Measurements from ENCODE around the gene BCL11B.

BCL11B gene

GRCh38 chr14:99157246-99157645 lies 114.8 kb downstream of the BCL11B start:
- H3K27me3 ChIP-seq (ENCODE audit: control insufficient read depth in 1 of 2, insufficient read depth in 2 of 2, low read length in 2 of 2) = no peaks in the 10 kb centered on the region
- H3K9ac ChIP-seq (ENCODE audit: low read depth in 1 of 2, low read length in 2 of 2) = no peak overlapping the region
- H3K9me3 ChIP-seq (ENCODE audit: control insufficient read depth in 1 of 2, low read length in 2 of 2) = no peaks in the 10 kb centered on the region
- no peaks in the 10 kb centered on the region for H3K4me1 ChIP-seq (ENCODE audit: control insufficient read depth in 1 of 2, insufficient read depth in 2 of 2, low read length in 2 of 2)
- no peaks in the 10 kb centered on the region for H3K36me3 ChIP-seq (ENCODE audit: control insufficient read depth in 1 of 2, insufficient read depth in 2 of 2, low read length in 2 of 2)
- H3K4me3 ChIP-seq (ENCODE audit: low read depth in 1 of 2, low read length in 2 of 2) = no peak overlapping the region
- H3K27ac ChIP-seq (ENCODE audit: low read depth, low read length) = no peak overlapping the region

- H3K9ac ChIP-seq (ENCODE audit: low read depth in 1 of 2, low read length in 2 of 2) = no peak overlapping the region
- no peak overlapping the region for H3K4me3 ChIP-seq (ENCODE audit: low read depth in 1 of 2, low read length in 2 of 2)
- H3K27ac ChIP-seq (ENCODE audit: low read depth, low read length) = no peak overlapping the region
Measured at GRCh38 chr14:99156814-99157213, 115.2 kb downstream of the BCL11B start.

GRCh38 chr14:99156090-99156425 lies 115.9 kb downstream of the BCL11B start:
- H3K27me3 ChIP-seq (ENCODE audit: control insufficient read depth in 1 of 2, insufficient read depth in 2 of 2, low read length in 2 of 2) = no peaks in the 10 kb centered on the region
- H3K9ac ChIP-seq (ENCODE audit: low read depth in 1 of 2, low read length in 2 of 2) = no peak overlapping the region
- no peaks in the 10 kb centered on the region for H3K9me3 ChIP-seq (ENCODE audit: control insufficient read depth in 1 of 2, low read length in 2 of 2)
- no peaks in the 10 kb centered on the region for H3K36me3 ChIP-seq (ENCODE audit: control insufficient read depth in 1 of 2, insufficient read depth in 2 of 2, low read length in 2 of 2)
- no peaks in the 10 kb centered on the region for H3K4me1 ChIP-seq (ENCODE audit: control insufficient read depth in 1 of 2, insufficient read depth in 2 of 2, low read length in 2 of 2)
- no peak overlapping the region for H3K27ac ChIP-seq (ENCODE audit: low read depth, low read length)
- no peak overlapping the region for H3K4me3 ChIP-seq (ENCODE audit: low read depth in 1 of 2, low read length in 2 of 2)

More at GRCh38 chr14:99156814-99157213, 115.2 kb downstream of the BCL11B start:
- Histone ChIP-seq H3K36me3 (ENCODE audit: control insufficient read depth in 1 of 2, insufficient read depth in 2 of 2, low read length in 2 of 2) (no peaks in the 10 kb centered on the region), H3K9me3 (ENCODE audit: control insufficient read depth in 1 of 2, low read length in 2 of 2) (no peaks in the 10 kb centered on the region), H3K4me1 (ENCODE audit: control insufficient read depth in 1 of 2, insufficient read depth in 2 of 2, low read length in 2 of 2) (no peaks in the 10 kb centered on the region), H3K27me3 (ENCODE audit: control insufficient read depth in 1 of 2, insufficient read depth in 2 of 2, low read length in 2 of 2) (no peaks in the 10 kb centered on the region)

GRCh38 chr14:99155173-99156089 lies 116.6 kb downstream of the BCL11B start:
- H3K4me3 ChIP-seq (ENCODE audit: low read depth in 1 of 2, low read length in 2 of 2) = no peak overlapping the region
- no peaks in the 10 kb centered on the region for H3K9me3 ChIP-seq (ENCODE audit: control insufficient read depth in 1 of 2, low read length in 2 of 2)
- no peaks in the 10 kb centered on the region for H3K36me3 ChIP-seq (ENCODE audit: control insufficient read depth in 1 of 2, insufficient read depth in 2 of 2, low read length in 2 of 2)
- no peak overlapping the region for H3K27ac ChIP-seq (ENCODE audit: low read depth, low read length)
- H3K27me3 ChIP-seq (ENCODE audit: control insufficient read depth in 1 of 2, insufficient read depth in 2 of 2, low read length in 2 of 2) = no peaks in the 10 kb centered on the region
- no peaks in the 10 kb centered on the region for H3K4me1 ChIP-seq (ENCODE audit: control insufficient read depth in 1 of 2, insufficient read depth in 2 of 2, low read length in 2 of 2)
- H3K9ac ChIP-seq (ENCODE audit: low read depth in 1 of 2, low read length in 2 of 2) = no peak overlapping the region

GRCh38 chr14:99150236-99150635 lies 121.8 kb downstream of the BCL11B start:
- H3K9ac ChIP-seq (ENCODE audit: low read depth in 1 of 2, low read length in 2 of 2) = no peak overlapping the region
- H3K36me3 ChIP-seq (ENCODE audit: control insufficient read depth in 1 of 2, insufficient read depth in 2 of 2, low read length in 2 of 2) = no peaks in the 10 kb centered on the region
- no peaks in the 10 kb centered on the region for H3K4me1 ChIP-seq (ENCODE audit: control insufficient read depth in 1 of 2, insufficient read depth in 2 of 2, low read length in 2 of 2)
- H3K27me3 ChIP-seq (ENCODE audit: control insufficient read depth in 1 of 2, insufficient read depth in 2 of 2, low read length in 2 of 2) = no peaks in the 10 kb centered on the region
- H3K9me3 ChIP-seq (ENCODE audit: control insufficient read depth in 1 of 2, low read length in 2 of 2) = no peaks in the 10 kb centered on the region
- H3K4me3 ChIP-seq (ENCODE audit: low read depth in 1 of 2, low read length in 2 of 2) = no peak overlapping the region
- H3K27ac ChIP-seq (ENCODE audit: low read depth, low read length) = no peak overlapping the region

GRCh38 chr14:99148861-99149610 lies 123.0 kb downstream of the BCL11B start:
- no peak overlapping the region for H3K4me3 ChIP-seq (ENCODE audit: low read depth in 1 of 2, low read length in 2 of 2)
- no peaks in the 10 kb centered on the region for H3K9me3 ChIP-seq (ENCODE audit: control insufficient read depth in 1 of 2, low read length in 2 of 2)
- no peaks in the 10 kb centered on the region for H3K36me3 ChIP-seq (ENCODE audit: control insufficient read depth in 1 of 2, insufficient read depth in 2 of 2, low read length in 2 of 2)
- H3K27ac ChIP-seq (ENCODE audit: low read depth, low read length) = no peak overlapping the region
- no peaks in the 10 kb centered on the region for H3K4me1 ChIP-seq (ENCODE audit: control insufficient read depth in 1 of 2, insufficient read depth in 2 of 2, low read length in 2 of 2)
- no peaks in the 10 kb centered on the region for H3K27me3 ChIP-seq (ENCODE audit: control insufficient read depth in 1 of 2, insufficient read depth in 2 of 2, low read length in 2 of 2)
- H3K9ac ChIP-seq (ENCODE audit: low read depth in 1 of 2, low read length in 2 of 2) = no peak overlapping the region

GRCh38 chr14:99148131-99148530 lies 123.9 kb downstream of the BCL11B start:
- no peak overlapping the region for H3K4me3 ChIP-seq (ENCODE audit: low read depth in 1 of 2, low read length in 2 of 2)
- no peak overlapping the region for H3K9ac ChIP-seq (ENCODE audit: low read depth in 1 of 2, low read length in 2 of 2)
- no peaks in the 10 kb centered on the region for H3K36me3 ChIP-seq (ENCODE audit: control insufficient read depth in 1 of 2, insufficient read depth in 2 of 2, low read length in 2 of 2)
- H3K9me3 ChIP-seq (ENCODE audit: control insufficient read depth in 1 of 2, low read length in 2 of 2) = no peaks in the 10 kb centered on the region
- no peak overlapping the region for H3K27ac ChIP-seq (ENCODE audit: low read depth, low read length)
- H3K4me1 ChIP-seq (ENCODE audit: control insufficient read depth in 1 of 2, insufficient read depth in 2 of 2, low read length in 2 of 2) = no peaks in the 10 kb centered on the region
- no peaks in the 10 kb centered on the region for H3K27me3 ChIP-seq (ENCODE audit: control insufficient read depth in 1 of 2, insufficient read depth in 2 of 2, low read length in 2 of 2)

- no peak overlapping the region for H3K4me3 ChIP-seq (ENCODE audit: low read depth in 1 of 2, low read length in 2 of 2)
- H3K9ac ChIP-seq (ENCODE audit: low read depth in 1 of 2, low read length in 2 of 2) = no peak overlapping the region
- no peaks in the 10 kb centered on the region for H3K36me3 ChIP-seq (ENCODE audit: control insufficient read depth in 1 of 2, insufficient read depth in 2 of 2, low read length in 2 of 2)
- H3K4me1 ChIP-seq (ENCODE audit: control insufficient read depth in 1 of 2, insufficient read depth in 2 of 2, low read length in 2 of 2) = no peaks in the 10 kb centered on the region
- no peaks in the 10 kb centered on the region for H3K9me3 ChIP-seq (ENCODE audit: control insufficient read depth in 1 of 2, low read length in 2 of 2)
- no peaks in the 10 kb centered on the region for H3K27me3 ChIP-seq (ENCODE audit: control insufficient read depth in 1 of 2, insufficient read depth in 2 of 2, low read length in 2 of 2)
- H3K27ac ChIP-seq (ENCODE audit: low read depth, low read length) = no peak overlapping the region
Measured at GRCh38 chr14:99147366-99147740, 124.6 kb downstream of the BCL11B start.

GRCh38 chr14:99146616-99147365 lies 125.2 kb downstream of the BCL11B start:
- no peaks in the 10 kb centered on the region for H3K36me3 ChIP-seq (ENCODE audit: control insufficient read depth in 1 of 2, insufficient read depth in 2 of 2, low read length in 2 of 2)
- H3K9ac ChIP-seq (ENCODE audit: low read depth in 1 of 2, low read length in 2 of 2) = no peak overlapping the region
- H3K4me1 ChIP-seq (ENCODE audit: control insufficient read depth in 1 of 2, insufficient read depth in 2 of 2, low read length in 2 of 2) = no peaks in the 10 kb centered on the region
- no peak overlapping the region for H3K4me3 ChIP-seq (ENCODE audit: low read depth in 1 of 2, low read length in 2 of 2)
- no peak overlapping the region for H3K27ac ChIP-seq (ENCODE audit: low read depth, low read length)
- no peaks in the 10 kb centered on the region for H3K27me3 ChIP-seq (ENCODE audit: control insufficient read depth in 1 of 2, insufficient read depth in 2 of 2, low read length in 2 of 2)
- no peaks in the 10 kb centered on the region for H3K9me3 ChIP-seq (ENCODE audit: control insufficient read depth in 1 of 2, low read length in 2 of 2)

- Histone ChIP-seq H3K36me3 (ENCODE audit: control insufficient read depth in 1 of 2, insufficient read depth in 2 of 2, low read length in 2 of 2) (no peaks in the 10 kb centered on the region), H3K9me3 (ENCODE audit: control insufficient read depth in 1 of 2, low read length in 2 of 2) (no peaks in the 10 kb centered on the region), H3K4me3 (ENCODE audit: low read depth in 1 of 2, low read length in 2 of 2) (no peak overlapping the region), H3K27me3 (ENCODE audit: control insufficient read depth in 1 of 2, insufficient read depth in 2 of 2, low read length in 2 of 2) (no peaks in the 10 kb centered on the region), H3K27ac (ENCODE audit: low read depth, low read length) (no peak overlapping the region), H3K9ac (ENCODE audit: low read depth in 1 of 2, low read length in 2 of 2) (no peak overlapping the region), H3K4me1 (ENCODE audit: control insufficient read depth in 1 of 2, insufficient read depth in 2 of 2, low read length in 2 of 2) (no peaks in the 10 kb centered on the region)
Measured at GRCh38 chr14:99145307-99145706, 126.7 kb downstream of the BCL11B start.

All from duodenal mucosa (tissue), 2 donors.